Ramos (cell line): Measurements from ENCODE around the gene LTBP1.
"Not testable (repeated sequence)": the region's sequence is repeated elsewhere in the genome, so short reads cannot be mapped to it uniquely, and the experiment has no call there.

ENCODE experiments used
- in situ Hi-C: fragments of 300-500 bp; cut with MboI; formaldehyde crosslinking; loops from one replicate; pipeline ENCODE4 v1.14.3; 2022; ENCODE audit warnings: low sequenced_read_pairs; ENCODE audit not compliant: unreplicated experiment

Gene LTBP1

GRCh38 chr2:33347856-33348255, 401.1 kb downstream of the LTBP1 start:
- in situ Hi-C loops = no loop called here

- in situ Hi-C loops = no loop called here
Measured at GRCh38 chr2:33350632-33351031, 403.9 kb downstream of the LTBP1 start.

DNA sequence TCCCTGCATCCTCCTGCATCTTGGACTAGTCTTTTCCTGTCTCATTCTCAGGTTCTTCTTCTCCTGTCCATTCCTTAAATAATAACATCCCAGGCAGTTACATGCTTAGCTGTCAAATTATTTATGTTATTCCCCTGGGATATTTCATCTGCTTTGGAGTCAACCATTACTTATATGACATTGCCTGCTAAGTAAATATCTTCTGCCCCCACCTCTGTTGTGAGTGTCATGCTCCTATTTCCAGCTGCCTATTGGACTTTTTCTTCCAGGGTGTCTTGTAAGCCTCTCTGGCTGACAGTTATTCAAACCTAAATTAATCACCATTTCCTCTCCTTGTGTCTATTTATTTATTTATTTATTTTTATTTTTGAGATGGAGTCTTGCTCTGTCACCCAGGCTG, 405.0 kb downstream of the LTBP1 start:
- in situ Hi-C loops = no loop called here

DNA sequence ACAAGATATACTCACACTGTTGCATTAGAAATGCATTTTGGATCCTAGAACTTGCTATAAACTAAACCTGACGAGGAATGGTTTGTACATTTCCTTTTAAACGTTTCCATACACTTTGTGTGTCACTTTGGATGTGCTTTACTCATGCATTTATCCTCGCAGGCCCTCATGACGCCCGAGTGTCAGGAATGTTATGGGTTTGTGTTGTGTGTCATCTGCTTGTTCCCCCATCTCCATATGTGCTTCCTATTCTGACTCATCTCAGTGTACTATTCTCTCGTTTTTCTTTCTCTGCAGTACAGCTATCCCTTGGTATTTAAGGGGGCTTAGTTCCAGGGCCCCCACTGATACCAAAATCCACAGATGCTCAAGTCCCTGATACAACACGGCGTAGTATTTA, 408.2 kb downstream of the LTBP1 start:
- in situ Hi-C loops = no loop called here

- in situ Hi-C loops = no loop called here
Measured at GRCh38 chr2:33358878-33359277, 412.1 kb downstream of the LTBP1 start.

GRCh38 chr2:33363325-33364298, 416.9 kb downstream of the LTBP1 start:
- in situ Hi-C loops = no loop called here

DNA sequence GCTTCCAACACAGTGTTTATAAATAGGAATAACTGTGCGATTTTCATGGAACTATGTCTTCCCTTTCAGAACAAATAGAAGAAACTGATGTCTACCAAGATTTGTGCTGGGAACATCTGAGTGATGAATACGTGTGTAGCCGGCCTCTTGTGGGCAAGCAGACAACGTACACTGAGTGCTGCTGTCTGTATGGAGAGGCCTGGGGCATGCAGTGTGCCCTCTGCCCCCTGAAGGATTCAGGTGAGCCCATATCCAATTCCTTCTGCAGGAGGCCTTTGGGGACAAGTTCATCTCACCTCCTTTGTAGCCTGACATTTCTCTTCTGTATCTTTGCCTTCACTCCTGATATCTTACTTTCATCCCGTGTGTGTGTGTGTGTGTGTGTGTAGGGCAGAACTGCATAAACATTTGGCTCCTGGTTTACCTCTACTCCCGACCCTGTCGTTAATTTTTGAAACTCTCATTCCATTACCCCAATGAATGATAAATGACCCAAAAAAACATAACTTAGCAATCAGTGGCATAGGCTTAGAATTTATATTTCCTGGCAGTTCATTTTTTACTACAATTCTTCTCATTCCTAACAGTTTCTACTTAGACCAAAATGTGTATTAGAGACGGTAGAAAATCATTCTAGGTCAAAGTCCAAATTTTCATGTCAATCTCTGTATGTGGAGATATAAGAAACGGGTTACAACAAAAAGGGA, 418.7 kb downstream of the LTBP1 start:
- in situ Hi-C loops = no loop called here

DNA sequence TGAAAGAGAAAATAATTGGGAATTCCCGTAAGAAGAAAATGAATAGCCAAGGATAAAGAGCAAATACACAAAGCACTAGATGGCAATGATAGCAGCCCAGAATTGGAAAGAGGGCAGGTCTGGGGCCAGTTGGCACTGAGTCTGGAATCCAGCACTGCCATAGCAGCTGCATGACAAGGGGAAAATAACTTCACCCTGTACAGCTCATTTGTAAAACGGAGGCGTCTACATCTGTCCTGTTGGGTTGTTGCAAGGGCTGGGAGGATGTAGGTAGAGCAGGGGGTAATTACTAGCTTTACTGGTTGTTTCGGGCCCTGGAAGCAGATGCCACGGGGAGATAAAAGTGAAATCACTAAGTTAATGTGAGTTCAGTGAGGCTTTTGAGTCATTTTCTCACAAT, 419.7 kb downstream of the LTBP1 start:
- in situ Hi-C loops = no loop called here

DNA sequence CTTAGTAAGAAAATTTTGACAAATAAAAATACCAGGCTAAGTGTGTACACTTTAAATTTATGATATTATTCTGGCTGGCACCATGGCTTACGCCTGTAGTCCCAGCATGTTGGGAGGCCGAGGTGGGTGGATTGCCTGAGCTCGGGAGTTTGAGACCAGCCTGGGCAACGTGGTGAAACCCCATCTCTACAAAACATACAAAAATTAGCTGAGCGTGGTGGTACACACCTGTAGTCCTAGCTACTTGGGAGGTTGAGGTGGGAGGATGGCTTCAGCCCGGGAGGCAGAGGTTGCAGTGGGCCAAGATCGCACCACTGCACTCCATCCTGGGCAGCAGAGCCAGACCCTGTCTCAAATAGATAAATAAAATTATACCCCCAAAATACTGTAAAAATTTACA, 421.8 kb downstream of the LTBP1 start:
- in situ Hi-C loops = not testable (repeated sequence)

- in situ Hi-C loops = no loop called here
Measured at GRCh38 chr2:33369191-33369590, 422.4 kb downstream of the LTBP1 start.

GRCh38 chr2:33370636-33371265, 424.0 kb downstream of the LTBP1 start:
- in situ Hi-C loops = loop anchor here (5.0 kb wide), 1 partner anchor 598 kb away; no protein-coding TSS in a partner anchor

DNA sequence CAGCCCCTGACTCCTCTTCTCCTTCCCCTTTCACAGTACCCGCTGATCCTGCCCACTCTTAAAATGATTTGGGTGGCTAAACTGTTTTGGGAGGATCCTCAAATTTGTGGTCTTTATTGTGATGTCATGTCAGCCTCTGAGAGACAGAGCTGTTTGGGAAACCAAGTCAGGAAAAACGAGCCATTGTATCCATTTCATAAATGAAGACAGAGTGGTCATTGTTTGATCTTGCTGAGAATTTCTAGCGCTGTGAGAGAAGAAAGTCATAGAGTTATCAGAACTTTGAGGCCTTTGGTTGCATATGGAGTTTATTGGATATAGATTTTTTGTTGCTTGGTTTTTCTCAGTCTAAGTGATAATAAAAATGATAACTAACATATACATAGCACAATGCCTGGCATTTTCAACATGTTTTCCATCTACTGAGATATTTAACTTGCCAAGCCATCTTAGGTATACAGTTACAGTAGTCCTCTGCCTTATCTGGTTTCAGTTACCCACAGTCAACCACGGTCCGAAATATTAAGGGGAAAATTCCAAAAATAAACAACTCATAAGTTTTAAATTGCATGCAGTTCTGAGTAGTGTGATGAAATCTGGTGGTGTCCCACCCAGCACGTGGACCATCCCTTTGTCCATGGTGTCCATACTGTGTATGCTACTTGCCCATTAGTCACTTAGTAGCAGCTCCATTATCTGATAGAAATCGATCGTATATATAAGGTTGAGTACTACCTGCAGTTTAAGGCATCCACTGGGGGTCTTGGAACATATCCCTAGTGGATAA, 424.7 kb downstream of the LTBP1 start:
- in situ Hi-C loops = loop anchor here (5.0 kb wide), 1 partner anchor 599 kb away; no protein-coding TSS in a partner anchor

DNA sequence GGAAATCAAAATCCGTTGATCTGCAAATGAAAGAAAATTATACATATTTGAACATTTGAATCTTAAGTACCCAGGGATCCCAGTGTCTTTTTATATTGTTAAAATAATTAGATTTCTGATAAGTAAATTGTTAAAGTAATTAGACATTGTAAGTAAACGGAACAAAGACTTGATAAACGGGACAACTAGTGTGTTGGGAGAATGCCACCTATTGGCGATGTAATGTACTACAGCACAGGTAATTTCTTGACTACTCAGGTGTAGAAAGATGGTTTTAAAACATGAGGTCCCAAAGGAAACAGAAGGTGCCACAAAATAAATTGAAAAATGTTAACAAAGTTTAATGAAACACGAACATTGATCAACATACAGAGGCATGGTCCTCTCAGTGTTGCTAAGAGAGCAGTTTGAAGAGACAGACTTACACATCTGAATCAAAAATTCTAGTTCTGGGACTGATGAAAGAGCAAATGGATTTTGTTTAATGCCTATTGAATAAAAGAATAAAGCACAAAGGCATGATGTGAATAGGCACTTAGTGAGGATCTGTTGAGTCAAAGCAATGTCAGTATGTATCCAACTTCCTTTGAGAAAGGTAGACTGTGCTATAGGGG, 426.3 kb downstream of the LTBP1 start:
- in situ Hi-C loops = loop anchor here (5.0 kb wide), 1 partner anchor 601 kb away; no protein-coding TSS in a partner anchor

GRCh38 chr2:33373986-33374385, 427.2 kb downstream of the LTBP1 start:
- in situ Hi-C loops = loop anchor here (5.0 kb wide), 1 partner anchor 602 kb away; no protein-coding TSS in a partner anchor

- in situ Hi-C loops = loop anchor here (25.0 kb wide), 1 partner anchor 813 kb away; no protein-coding TSS in a partner anchor
Measured at GRCh38 chr2:33375054-33375453, 428.3 kb downstream of the LTBP1 start.

- in situ Hi-C loops = loop anchor here (25.0 kb wide), 1 partner anchor 815 kb away; no protein-coding TSS in a partner anchor
Measured at GRCh38 chr2:33377048-33377447, 430.3 kb downstream of the LTBP1 start.

- in situ Hi-C loops = loop anchor here (25.0 kb wide), 1 partner anchor 816 kb away; no protein-coding TSS in a partner anchor
Measured at GRCh38 chr2:33378556-33379210, 431.9 kb downstream of the LTBP1 start.

DNA sequence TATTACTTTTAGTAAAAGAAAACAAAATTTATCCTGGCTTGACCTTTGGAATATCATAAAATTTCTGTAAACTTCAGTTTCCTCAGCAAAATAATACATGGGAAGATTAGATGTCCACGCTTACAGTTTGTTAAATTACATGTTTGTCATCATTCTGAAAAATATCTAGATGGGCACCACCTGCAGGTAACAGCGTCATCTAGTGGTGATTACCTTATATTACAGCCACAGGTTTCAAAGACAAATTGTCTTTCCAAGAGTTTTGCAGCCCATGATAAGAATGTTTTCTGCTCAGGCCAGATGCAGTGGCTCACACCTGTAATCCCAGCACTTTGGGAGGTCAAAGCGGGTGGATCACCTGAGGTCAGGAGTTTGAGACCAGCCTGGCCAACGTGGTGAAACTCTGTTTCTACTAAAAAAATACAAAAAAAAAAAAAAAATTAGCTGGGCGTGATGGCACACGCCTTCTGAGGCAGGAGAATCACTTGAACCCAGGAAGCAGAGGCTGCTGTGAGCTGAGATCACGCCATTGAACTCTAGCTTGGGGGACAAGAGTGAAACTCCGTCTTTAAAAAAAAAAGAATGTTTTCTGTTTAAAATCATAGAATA, 433.4 kb downstream of the LTBP1 start:
- in situ Hi-C loops = loop anchor here (25.0 kb wide), 1 partner anchor 818 kb away; no protein-coding TSS in a partner anchor
